ENCODE results near the gene MYH9. TPM values are rescaled to one million over a fixed set of nuclear protein-coding genes. Genes with fewer than 3 reads are reported as not detected.

MYH9 gene
- polyA plus RNA-seq, 1 donor from 2014 or later: 7.1 TPM

DNA sequence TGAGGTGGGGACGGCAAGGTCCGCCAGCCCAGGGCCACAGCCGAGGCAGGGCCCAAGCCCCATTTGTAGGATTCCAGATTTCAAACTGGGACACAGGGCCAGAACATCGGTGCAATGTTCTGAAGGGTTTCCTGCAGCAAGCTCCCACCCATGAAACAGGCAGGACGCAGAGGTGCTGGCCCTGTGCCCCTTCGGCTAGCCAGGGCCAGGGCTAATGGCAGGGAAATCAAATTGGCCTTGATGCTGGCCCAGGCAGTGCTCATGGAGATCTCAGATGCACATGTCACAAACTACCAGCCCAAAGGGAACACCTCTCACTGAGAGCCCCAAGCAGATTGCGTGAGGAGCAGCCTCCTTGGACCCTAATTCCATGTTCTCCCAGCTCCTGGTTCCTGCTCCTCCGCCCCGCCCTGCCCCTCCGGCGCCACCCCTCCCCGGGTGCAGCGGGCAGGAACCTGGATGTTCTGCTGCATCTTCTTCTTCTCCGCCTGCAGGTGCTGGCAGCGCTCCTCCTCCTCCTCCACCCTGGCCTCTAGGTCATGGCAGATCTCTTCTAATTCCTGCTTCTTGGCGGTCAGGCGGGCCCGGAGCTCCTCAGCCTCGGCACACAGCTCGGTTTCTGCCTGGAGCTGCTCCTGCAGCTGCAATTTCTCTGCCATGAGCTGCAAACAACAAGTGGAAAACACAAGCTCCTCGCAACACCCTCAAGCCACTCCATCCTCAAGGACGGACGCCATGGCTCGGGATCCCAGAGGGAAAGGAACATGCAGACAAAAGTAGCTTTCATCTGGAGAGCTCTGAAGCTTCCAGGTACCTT lies 87.2 kb downstream of the MYH9 start:
- TF ChIP-seq POLR2AphosphoS5 (IDR thresholded peaks at IDR 0.05) (no peak), RAD21 (conservative IDR thresholded peaks at IDR 0.05) (no peak), TAF1 (IDR thresholded peaks at IDR 0.05; ENCODE audit: low read depth) (no peak), EP300 (conservative IDR thresholded peaks at IDR 0.05; ENCODE audit: poor library complexity, severe bottlenecking) (no peak), SMC3 (conservative IDR thresholded peaks at IDR 0.05; ENCODE audit: poor library complexity) (no peak), MXI1 (conservative IDR thresholded peaks at IDR 0.05; ENCODE audit: poor library complexity, severe bottlenecking) (no peak), EZH2 (IDR thresholded peaks at IDR 0.05; ENCODE audit: borderline replicate concordance, insufficient read depth, low read length, poor library complexity, severe bottlenecking) (no peak)
- TF ChIP-seq, protein P1, sequence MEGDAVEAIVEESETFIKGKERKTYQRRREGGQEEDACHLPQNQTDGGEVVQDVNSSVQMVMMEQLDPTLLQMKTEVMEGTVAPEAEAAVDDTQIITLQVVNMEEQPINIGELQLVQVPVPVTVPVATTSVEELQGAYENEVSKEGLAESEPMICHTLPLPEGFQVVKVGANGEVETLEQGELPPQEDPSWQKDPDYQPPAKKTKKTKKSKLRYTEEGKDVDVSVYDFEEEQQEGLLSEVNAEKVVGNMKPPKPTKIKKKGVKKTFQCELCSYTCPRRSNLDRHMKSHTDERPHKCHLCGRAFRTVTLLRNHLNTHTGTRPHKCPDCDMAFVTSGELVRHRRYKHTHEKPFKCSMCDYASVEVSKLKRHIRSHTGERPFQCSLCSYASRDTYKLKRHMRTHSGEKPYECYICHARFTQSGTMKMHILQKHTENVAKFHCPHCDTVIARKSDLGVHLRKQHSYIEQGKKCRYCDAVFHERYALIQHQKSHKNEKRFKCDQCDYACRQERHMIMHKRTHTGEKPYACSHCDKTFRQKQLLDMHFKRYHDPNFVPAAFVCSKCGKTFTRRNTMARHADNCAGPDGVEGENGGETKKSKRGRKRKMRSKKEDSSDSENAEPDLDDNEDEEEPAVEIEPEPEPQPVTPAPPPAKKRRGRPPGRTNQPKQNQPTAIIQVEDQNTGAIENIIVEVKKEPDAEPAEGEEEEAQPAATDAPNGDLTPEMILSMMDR (IDR thresholded peaks at IDR 0.05; ENCODE audit: poor library complexity, severe bottlenecking): no peak
- TF ChIP-seq, protein P2, sequence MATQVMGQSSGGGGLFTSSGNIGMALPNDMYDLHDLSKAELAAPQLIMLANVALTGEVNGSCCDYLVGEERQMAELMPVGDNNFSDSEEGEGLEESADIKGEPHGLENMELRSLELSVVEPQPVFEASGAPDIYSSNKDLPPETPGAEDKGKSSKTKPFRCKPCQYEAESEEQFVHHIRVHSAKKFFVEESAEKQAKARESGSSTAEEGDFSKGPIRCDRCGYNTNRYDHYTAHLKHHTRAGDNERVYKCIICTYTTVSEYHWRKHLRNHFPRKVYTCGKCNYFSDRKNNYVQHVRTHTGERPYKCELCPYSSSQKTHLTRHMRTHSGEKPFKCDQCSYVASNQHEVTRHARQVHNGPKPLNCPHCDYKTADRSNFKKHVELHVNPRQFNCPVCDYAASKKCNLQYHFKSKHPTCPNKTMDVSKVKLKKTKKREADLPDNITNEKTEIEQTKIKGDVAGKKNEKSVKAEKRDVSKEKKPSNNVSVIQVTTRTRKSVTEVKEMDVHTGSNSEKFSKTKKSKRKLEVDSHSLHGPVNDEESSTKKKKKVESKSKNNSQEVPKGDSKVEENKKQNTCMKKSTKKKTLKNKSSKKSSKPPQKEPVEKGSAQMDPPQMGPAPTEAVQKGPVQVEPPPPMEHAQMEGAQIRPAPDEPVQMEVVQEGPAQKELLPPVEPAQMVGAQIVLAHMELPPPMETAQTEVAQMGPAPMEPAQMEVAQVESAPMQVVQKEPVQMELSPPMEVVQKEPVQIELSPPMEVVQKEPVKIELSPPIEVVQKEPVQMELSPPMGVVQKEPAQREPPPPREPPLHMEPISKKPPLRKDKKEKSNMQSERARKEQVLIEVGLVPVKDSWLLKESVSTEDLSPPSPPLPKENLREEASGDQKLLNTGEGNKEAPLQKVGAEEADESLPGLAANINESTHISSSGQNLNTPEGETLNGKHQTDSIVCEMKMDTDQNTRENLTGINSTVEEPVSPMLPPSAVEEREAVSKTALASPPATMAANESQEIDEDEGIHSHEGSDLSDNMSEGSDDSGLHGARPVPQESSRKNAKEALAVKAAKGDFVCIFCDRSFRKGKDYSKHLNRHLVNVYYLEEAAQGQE (IDR thresholded peaks at IDR 0.05; ENCODE audit: borderline replicate concordance): no peak
- Histone ChIP-seq H3K27me3 (ENCODE audit: insufficient read depth, low read depth, low read length) (no peaks in the 10 kb centered on the region), H3F3A (ENCODE audit: insufficient read depth, low read length, poor library complexity, severe bottlenecking) (no peaks in the 10 kb centered on the region), H3K4me3 (ENCODE audit: low read length) (no peak overlapping the region), H3K27ac (ENCODE audit: low read length) (no peak overlapping the region), H3K79me2 (replicated peaks; ENCODE audit: insufficient read depth, low read length) (no peaks in the 10 kb centered on the region), H3K36me3 (ENCODE audit: insufficient read depth, low read length) (no peaks in the 10 kb centered on the region), H3K9ac (ENCODE audit: low read length) (no peak overlapping the region), H2AFZ (ENCODE audit: low read depth, low read length) (no peak overlapping the region), H4K20me1 (ENCODE audit: insufficient read depth) (no peaks in the 10 kb centered on the region), H3K4me2 (ENCODE audit: low read length) (no peak overlapping the region), H3K9me3 (ENCODE audit: low read length) (no peaks in the 10 kb centered on the region), H3K9me2 (ENCODE audit: insufficient read depth, low read length) (no peaks in the 10 kb centered on the region)

DNA sequence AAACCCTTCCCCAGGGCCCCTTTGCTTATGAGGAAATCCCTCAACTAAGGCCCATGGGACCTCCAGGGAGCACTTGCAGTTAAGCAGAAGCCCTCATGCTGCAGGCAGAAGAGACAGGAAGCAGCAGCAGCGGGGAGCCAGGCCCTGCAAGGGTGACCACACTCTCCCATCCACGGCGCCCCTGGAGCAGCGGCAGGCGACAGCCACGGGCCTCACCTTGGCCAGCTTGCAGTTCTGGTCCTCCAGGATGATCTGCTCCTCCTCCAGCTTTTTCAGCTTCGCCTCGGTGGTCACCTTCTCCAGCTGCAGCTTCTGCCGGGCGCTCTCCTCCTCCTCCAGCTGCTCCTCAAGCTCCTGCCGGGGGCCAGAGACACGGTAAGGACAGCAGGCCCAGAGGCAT lies 87.9 kb downstream of the MYH9 start:
- H3K27me3 ChIP-seq (ENCODE audit: insufficient read depth, low read depth, low read length): no peaks in the 10 kb centered on the region
- H3K4me3 ChIP-seq (ENCODE audit: low read length): no peak overlapping the region
- H3K79me2 ChIP-seq (replicated peaks; ENCODE audit: insufficient read depth, low read length): no peaks in the 10 kb centered on the region
- no peak overlapping the region for H3K4me2 ChIP-seq (ENCODE audit: low read length)
- H3F3A ChIP-seq (ENCODE audit: insufficient read depth, low read length, poor library complexity, severe bottlenecking): no peaks in the 10 kb centered on the region
- no peaks in the 10 kb centered on the region for H3K36me3 ChIP-seq (ENCODE audit: insufficient read depth, low read length)
- no peaks in the 10 kb centered on the region for H3K9me2 ChIP-seq (ENCODE audit: insufficient read depth, low read length)
- H3K27ac ChIP-seq (ENCODE audit: low read length): no peak overlapping the region
- no peaks in the 10 kb centered on the region for H3K9me3 ChIP-seq (ENCODE audit: low read length)
- no peak overlapping the region for H2AFZ ChIP-seq (ENCODE audit: low read depth, low read length)
- TF ChIP-seq EP300 (conservative IDR thresholded peaks at IDR 0.05; ENCODE audit: poor library complexity, severe bottlenecking): no peak
- no peak for TF ChIP-seq EZH2 (IDR thresholded peaks at IDR 0.05; ENCODE audit: borderline replicate concordance, insufficient read depth, low read length, poor library complexity, severe bottlenecking)
- no peaks in the 10 kb centered on the region for H4K20me1 ChIP-seq (ENCODE audit: insufficient read depth)
- H3K9ac ChIP-seq (ENCODE audit: low read length): no peak overlapping the region
